Spleen (tissue), 11 donors: ENCODE measurements around the gene LGALS13. TPM values are rescaled to one million over a fixed set of nuclear protein-coding genes. Genes with fewer than 3 reads are reported as not detected.

Experiments used
- DNase-seq: peaks from one replicate; pipeline ENCODE4 v3.0.0-alpha.2; 2020
- H3K27ac ChIP-seq, 8 donors: fragments of 200-600 bp; sonication (generic) in 7 of 8; 1 replicate in 4 of 8; 2 replicates in 4 of 8; pipeline versions ENCODE4 v1.5.0 to v1.8.0; 2016 to 2021; ENCODE audit warnings: inconsistent platforms in 4 of 8, mild to moderate bottlenecking in 4 of 8, moderate library complexity in 1 of 8
- H3K27me3 ChIP-seq, 7 donors: fragments of 200-600 bp; sonication (generic) in 6 of 7; replicated peaks in 1 of 7; 1 replicate in 4 of 7; 2 replicates in 3 of 7; pipeline versions ENCODE4 v1.5.0 to v1.8.0; 2016 to 2021; ENCODE audit warnings: inconsistent platforms in 3 of 7, mild to moderate bottlenecking in 1 of 7
- H3K36me3 ChIP-seq, 6 donors: fragments of 200-600 bp; sonication (generic) in 5 of 6; 1 replicate in 4 of 6; 2 replicates in 2 of 6; pipeline versions ENCODE4 v1.5.0 to v1.8.0; 2016 to 2021; ENCODE audit warnings: inconsistent platforms in 2 of 6
- H3K4me1 ChIP-seq, 6 donors: fragments of 200-600 bp; sonication (generic) in 5 of 6; 1 replicate in 3 of 6; 2 replicates in 3 of 6; pipeline versions ENCODE4 v1.5.0 to v1.8.0; 2016 to 2021; ENCODE audit warnings: inconsistent platforms in 3 of 6
- H3K4me3 ChIP-seq, 8 donors: fragments of 200-600 bp; sonication (generic) in 7 of 8; 1 replicate in 4 of 8; 2 replicates in 4 of 8; pipeline versions ENCODE4 v1.5.0 to v1.8.0; 2016 to 2021; ENCODE audit warnings: inconsistent platforms in 4 of 8, mild to moderate bottlenecking in 4 of 8, moderate library complexity in 2 of 8
- H3K9me3 ChIP-seq, 8 donors: fragments of 200-600 bp; sonication (generic) in 7 of 8; 1 replicate in 4 of 8; 2 replicates in 4 of 8; pipeline versions ENCODE4 v1.5.0 to v1.8.0; 2016 to 2021; ENCODE audit warnings: inconsistent platforms in 4 of 8
- POLR2A ChIP-seq, 3 donors: fragments of 450-650 bp; IDR thresholded peaks; one replicate each; pipeline ENCODE4 v1.5.1; 2017; ENCODE audit warnings: antibody characterized with exemption in 3 of 3, mild to moderate bottlenecking in 1 of 3
- POLR2AphosphoS5 ChIP-seq, 3 donors: sonication (generic); formaldehyde crosslinking; IDR thresholded peaks; one replicate each; pipeline ENCODE4 v1.5.1; 2017; ENCODE audit warnings: antibody characterized with exemption in 3 of 3
- WGBS, 5 donors: extraction: QIAGEN DNeasy Blood & Tissue Kit in 3 of 5; methylation state at CpG; one replicate each; pipeline versions ENCODE4 v1.1.5 to v1.1.7; 2013 to 2018; 5-methylcytosine and 5-hydroxymethylcytosine counted together
- intact Hi-C: fragments of 100-400 bp; cut with DNase I; formaldehyde crosslinking; loops from one replicate; pipeline ENCODE4 v1.15.0; 2023; ENCODE audit warnings: low total_unique reads
- polyA plus RNA-seq, 3 donors: library from polyadenylated mRNA; stranded (reverse); fragments of 200-250 nt; gene quantifications; one replicate each; pipeline ENCODE4 v1.2.1, GENCODE V29; 2013
- small RNA-seq, 4 donors: library from RNA; depleted of rRNA; stranded (forward); fragments of <200 nt; gene quantifications; one replicate each; pipeline ENCODE3, GENCODE V24; 2016
- total RNA-seq, 7 donors: library from RNA; depleted of rRNA in 3 of 7; stranded (reverse); fragments of >200 nt in 3 of 7; fragmentation: NEBNext Ultra II Directional in 4 of 7; extraction: Animal tissue kit (Norgen Biotek cat#: 25700) in 4 of 7; gene quantifications; one replicate each; pipeline versions ENCODE4 v1.1.0 to v1.2.1, GENCODE V29; 2016 to 2021
- TF ChIP-seq, protein P1 (sequence below), 11 experiments: fragments of 200-600 bp in 7 of 11; fragments of 450-650 bp in 4 of 11; sonication (generic) in 4 of 11; IDR thresholded peaks in 8 of 11; conservative IDR thresholded peaks in 3 of 11; 1 replicate in 7 of 11; 2 replicates in 4 of 11; pipeline versions ENCODE4 v1.4.0 to v1.8.0; 2016 to 2021; ENCODE audit warnings: antibody characterized with exemption in 11 of 11, inconsistent platforms in 4 of 11, mild to moderate bottlenecking in 1 of 11
- donor health status: healthy with polysubstance abuse.
- donor health status: DM: no; HTN: no; CAD: no; lungs with moderate emphysema.
- donor health status: DM: no; HTN: no; CAD: no.
- donor health status: Bipolar disorder and iron deficiency.
- donor health status: healthy.
- donor health status: DM: no; HTN: no; CAD: no.
- donor health status: DM: yes; HTN: yes; CAD: no.

LGALS13 gene
- total and polyA plus RNA-seq, 10 donors = not detected

DNA sequence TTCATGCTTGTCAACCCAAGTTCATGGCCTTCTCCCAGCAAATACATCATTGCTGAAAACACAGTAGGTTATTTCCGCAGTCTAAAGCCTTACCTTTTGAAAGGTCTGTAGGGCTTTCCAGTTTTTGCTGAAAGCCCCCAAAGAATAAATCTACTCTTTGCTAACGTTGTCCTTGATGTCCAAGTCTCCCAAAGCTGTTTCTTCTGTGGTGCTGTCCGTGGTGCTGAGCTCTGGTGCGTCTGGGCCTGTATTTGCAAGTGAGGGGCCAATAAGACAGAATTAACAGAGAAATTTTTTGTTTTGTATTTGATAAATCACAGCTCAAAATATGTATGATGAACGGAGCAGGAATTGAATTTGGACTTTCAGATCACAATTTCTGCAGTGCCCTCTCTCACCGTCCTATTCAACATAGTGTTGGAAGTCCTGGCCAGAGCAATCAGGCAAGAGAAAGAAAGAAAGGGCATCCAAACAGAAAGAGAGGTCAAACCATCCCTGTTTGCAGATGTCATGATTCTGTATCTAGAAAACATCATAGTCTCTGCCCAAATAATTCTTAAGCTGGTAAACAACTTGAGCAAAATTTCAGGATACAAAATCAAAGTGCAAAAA lies 43.6 kb downstream of the LGALS13 start:
- Histone ChIP-seq H3K4me3 (no peak overlapping the region), H3K27me3 (peaks cover 0 to 80% (median 0%) of the 10 kb centered on the region in 7 donors), H3K27ac (no peak overlapping the region), H3K9me3 (no peaks in the 10 kb centered on the region), H3K36me3 (no peaks in the 10 kb centered on the region), H3K4me1 (no peaks in the 10 kb centered on the region)
- intact Hi-C loops = no loop called here
- 25 to 33% (median 26%) methylated on average over 6 of the region's 6 CpGs for WGBS, 5 donors
- TF ChIP-seq, protein P1, sequence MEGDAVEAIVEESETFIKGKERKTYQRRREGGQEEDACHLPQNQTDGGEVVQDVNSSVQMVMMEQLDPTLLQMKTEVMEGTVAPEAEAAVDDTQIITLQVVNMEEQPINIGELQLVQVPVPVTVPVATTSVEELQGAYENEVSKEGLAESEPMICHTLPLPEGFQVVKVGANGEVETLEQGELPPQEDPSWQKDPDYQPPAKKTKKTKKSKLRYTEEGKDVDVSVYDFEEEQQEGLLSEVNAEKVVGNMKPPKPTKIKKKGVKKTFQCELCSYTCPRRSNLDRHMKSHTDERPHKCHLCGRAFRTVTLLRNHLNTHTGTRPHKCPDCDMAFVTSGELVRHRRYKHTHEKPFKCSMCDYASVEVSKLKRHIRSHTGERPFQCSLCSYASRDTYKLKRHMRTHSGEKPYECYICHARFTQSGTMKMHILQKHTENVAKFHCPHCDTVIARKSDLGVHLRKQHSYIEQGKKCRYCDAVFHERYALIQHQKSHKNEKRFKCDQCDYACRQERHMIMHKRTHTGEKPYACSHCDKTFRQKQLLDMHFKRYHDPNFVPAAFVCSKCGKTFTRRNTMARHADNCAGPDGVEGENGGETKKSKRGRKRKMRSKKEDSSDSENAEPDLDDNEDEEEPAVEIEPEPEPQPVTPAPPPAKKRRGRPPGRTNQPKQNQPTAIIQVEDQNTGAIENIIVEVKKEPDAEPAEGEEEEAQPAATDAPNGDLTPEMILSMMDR (IDR thresholded peaks at IDR 0.05 in 8 of 11, conservative IDR thresholded peaks at IDR 0.05 in 3 of 11) = no peak
- no peak for TF ChIP-seq POLR2A (IDR thresholded peaks at IDR 0.05)
- DNase-seq = no peak

DNA sequence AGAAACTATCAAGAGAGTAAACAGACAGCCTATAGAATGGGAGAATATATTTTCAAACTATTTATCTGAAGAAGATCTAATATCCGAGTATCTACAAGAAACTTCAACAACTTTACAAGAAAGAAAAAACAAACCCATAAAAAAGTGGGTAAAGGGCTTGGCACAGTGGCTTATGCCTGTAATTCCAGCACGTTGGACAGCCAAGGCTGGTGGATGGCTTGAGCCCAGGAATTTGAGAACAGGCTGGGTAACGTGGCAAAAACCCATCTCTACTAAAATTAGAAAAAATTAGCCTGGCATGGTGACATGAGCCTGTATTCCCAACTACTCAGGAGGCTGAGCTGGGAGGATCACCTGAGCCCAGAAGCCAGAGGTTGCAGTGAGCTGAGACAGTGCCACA lies 45.6 kb downstream of the LGALS13 start:
- no peaks in the 10 kb centered on the region for H3K4me1 ChIP-seq
- H3K4me3 ChIP-seq = no peak overlapping the region
- peaks cover 0 to 60% (median 0%) of the 10 kb centered on the region in 7 donors for H3K27me3 ChIP-seq
- 40 to 53% (median 49%) methylated on average over 3 of the region's 3 CpGs for WGBS, 5 donors
- intact Hi-C loops = no loop called here
- DNase-seq = no peak
- no peaks in the 10 kb centered on the region for H3K36me3 ChIP-seq
- H3K27ac ChIP-seq = no peak overlapping the region
- H3K9me3 ChIP-seq = no peaks in the 10 kb centered on the region
- TF ChIP-seq, protein P1 (IDR thresholded peaks at IDR 0.05 in 8 of 11, conservative IDR thresholded peaks at IDR 0.05 in 3 of 11) = no peak
- TF ChIP-seq POLR2AphosphoS5 (IDR thresholded peaks at IDR 0.05) (no peak), POLR2A (IDR thresholded peaks at IDR 0.05) (no peak)

DNA sequence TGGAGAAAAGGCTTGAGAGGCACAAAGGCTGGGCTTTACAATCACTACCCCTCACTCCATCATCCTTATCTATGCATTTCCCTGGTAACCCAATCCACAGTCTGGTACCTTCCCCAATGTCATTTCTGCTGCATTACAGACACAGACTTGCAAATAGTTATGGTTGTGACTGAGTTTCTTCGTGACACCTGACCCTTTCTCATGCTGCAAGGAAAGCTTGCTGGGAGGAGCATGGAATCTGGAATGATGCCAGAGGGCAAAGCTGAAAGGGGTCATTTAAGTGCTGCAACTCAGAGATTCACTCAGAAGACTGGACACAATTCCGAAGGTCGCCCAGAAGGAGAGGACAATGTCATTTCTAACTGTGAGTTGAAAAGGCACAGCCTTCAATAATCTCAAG lies 53.3 kb downstream of the LGALS13 start, which contains the start of gene LGALS16:
Gene LGALS16, plus strand, starts transcription at position 301 of the 400 bp plus-strand sequence. Its CDS starts 49 bp downstream, at position 350.
- DNase-seq = no peak
- WGBS, 5 donors = 51 to 58% (median 52%) methylated on average over 3 of the region's 3 CpGs
- TF ChIP-seq POLR2A (IDR thresholded peaks at IDR 0.05) (no peak), POLR2AphosphoS5 (IDR thresholded peaks at IDR 0.05) (no peak)
- TF ChIP-seq, protein P1 (IDR thresholded peaks at IDR 0.05 in 8 of 11, conservative IDR thresholded peaks at IDR 0.05 in 3 of 11) = no peak
- Histone ChIP-seq H3K36me3 (no peaks in the 10 kb centered on the region), H3K4me3 (no peak within 1 kb of the TSS), H3K27ac (no peak within 1 kb of the TSS), H3K9me3 (no peaks in the 10 kb centered on the region), H3K27me3 (peaks cover 0 to 6% (median 0%) of the 10 kb centered on the region in 7 donors), H3K4me1 (no peaks in the 10 kb centered on the region)
- intact Hi-C loops = no loop called here

Small RNA genes within 50 kb of the gene (small RNA-seq; reads per million reads assigned to genes)
- 0 reads per million in 4 donors for gene AC005176.2
- gene RPS29P24 = 0 reads per million in 4 donors
- gene RPS29P25 = 0 reads per million in 4 donors
- 0 reads per million in 4 donors for gene RPS29P26
- gene RPS29P30 = 0 reads per million in 4 donors

Other genes starting within 250 kb of the LGALS13 start
- 10 to 100 TPM; 35.0 to 48.1 (median 39.8) TPM for gene PAF1, start 211.4 kb upstream of the LGALS13 start, total RNA-seq
- gene PAF1, start 211.4 kb upstream of the LGALS13 start, polyA plus RNA-seq = 10 to 100 TPM; 27.4 to 51.3 (median 35.6) TPM
- 10 to 100 TPM; 25.7 to 45.7 (median 34.6) TPM for gene MED29, start 211.1 kb upstream of the LGALS13 start, total RNA-seq
- gene MED29, start 211.1 kb upstream of the LGALS13 start, polyA plus RNA-seq = 10 to 100 TPM; 15.5 to 28.2 (median 20.5) TPM
- 100 to 1,000 TPM in 6 of 7 donors, 10 to 100 TPM in 1; 91.5 to 396 (median 191) TPM for gene ZFP36, start 195.7 kb upstream of the LGALS13 start, total RNA-seq
- 100 to 1,000 TPM in 1 of 3 donors, 10 to 100 TPM in 2; 63.2 to 117 (median 72.6) TPM for gene ZFP36, start 195.7 kb upstream of the LGALS13 start, polyA plus RNA-seq
- 100 to 1,000 TPM in 1 of 7 donors, 10 to 100 TPM in 6; 18.6 to 107 (median 48.4) TPM for gene PLEKHG2, start 189.9 kb upstream of the LGALS13 start, total RNA-seq
- gene PLEKHG2, start 189.9 kb upstream of the LGALS13 start, polyA plus RNA-seq = 10 to 100 TPM in 1 of 3 donors, 1 to 10 TPM in 2; 8.9 to 25.8 (median 9.5) TPM
- gene RPS16, start 166.6 kb upstream of the LGALS13 start, total RNA-seq = 1,000 to 10,000 TPM; 1,378 to 2,109 (median 1,598) TPM
- gene RPS16, start 166.6 kb upstream of the LGALS13 start, polyA plus RNA-seq = 1,000 to 10,000 TPM; 5,364 to 5,747 (median 5,635) TPM
- gene SUPT5H, start 156.9 kb upstream of the LGALS13 start, total RNA-seq = 100 to 1,000 TPM; 103 to 125 (median 108) TPM
- 100 to 1,000 TPM in 2 of 3 donors, 10 to 100 TPM in 1; 95.8 to 225 (median 198) TPM for gene SUPT5H, start 156.9 kb upstream of the LGALS13 start, polyA plus RNA-seq
- gene TIMM50, start 121.7 kb upstream of the LGALS13 start, total RNA-seq = 10 to 100 TPM; 30.3 to 51.5 (median 41.8) TPM
- gene TIMM50, start 121.7 kb upstream of the LGALS13 start, polyA plus RNA-seq = 10 to 100 TPM; 36.2 to 46.0 (median 40.7) TPM
- gene DLL3, start 103.6 kb upstream of the LGALS13 start, total RNA-seq = under 1 TPM in 2 of 7 donors, not detected in 5; 0.16 to 0.27 TPM
- under 1 TPM; 0.52 to 0.68 (median 0.58) TPM for gene DLL3, start 103.6 kb upstream of the LGALS13 start, polyA plus RNA-seq
- gene SELENOV, start 87.4 kb upstream of the LGALS13 start, total RNA-seq = not detected
- not detected for gene SELENOV, start 87.4 kb upstream of the LGALS13 start, polyA plus RNA-seq
- 1 to 10 TPM; 2.0 to 5.3 (median 4.5) TPM for gene EID2B, start 69.7 kb upstream of the LGALS13 start, total RNA-seq
- gene EID2B, start 69.7 kb upstream of the LGALS13 start, polyA plus RNA-seq = 1 to 10 TPM; 4.6 to 5.7 (median 5.4) TPM
- gene EID2, start 62.4 kb upstream of the LGALS13 start, total RNA-seq = 10 to 100 TPM in 5 of 7 donors, 1 to 10 TPM in 2; 7.9 to 17.4 (median 12.7) TPM
- 10 to 100 TPM; 15.5 to 17.7 (median 17.2) TPM for gene EID2, start 62.4 kb upstream of the LGALS13 start, polyA plus RNA-seq
- not detected for gene LGALS16, start 53.4 kb downstream of the LGALS13 start, total RNA-seq
- gene LGALS16, start 53.4 kb downstream of the LGALS13 start, polyA plus RNA-seq = not detected
- not detected for gene LGALS14, start 102.0 kb downstream of the LGALS13 start, total RNA-seq
- not detected for gene LGALS14, start 102.0 kb downstream of the LGALS13 start, polyA plus RNA-seq
- 10 to 100 TPM in 3 of 7 donors, 1 to 10 TPM in 3, not detected in 1; 3.1 to 20.1 (median 10.3) TPM for gene CLC, start 135.5 kb downstream of the LGALS13 start, total RNA-seq
- 1 to 10 TPM; 2.7 to 4.9 (median 3.0) TPM for gene CLC, start 135.5 kb downstream of the LGALS13 start, polyA plus RNA-seq
- gene LEUTX, start 176.3 kb downstream of the LGALS13 start, total RNA-seq = not detected
- gene LEUTX, start 176.3 kb downstream of the LGALS13 start, polyA plus RNA-seq = not detected
- 10 to 100 TPM; 15.1 to 32.7 (median 18.8) TPM for gene DYRK1B, start 231.6 kb downstream of the LGALS13 start, total RNA-seq
- 10 to 100 TPM; 11.2 to 19.8 (median 13.6) TPM for gene DYRK1B, start 231.6 kb downstream of the LGALS13 start, polyA plus RNA-seq
- gene FBL, start 243.9 kb downstream of the LGALS13 start, total RNA-seq = 100 to 1,000 TPM; 126 to 212 (median 174) TPM
- 100 to 1,000 TPM; 298 to 403 (median 348) TPM for gene FBL, start 243.9 kb downstream of the LGALS13 start, polyA plus RNA-seq